Endothelial cell of umbilical vein (primary cell): ENCODE results near the gene CD37.

Experiments used
- EZH2 ChIP-seq: IDR thresholded peaks from 2 replicates; pipeline ENCODE4 v1.6.1; 2012; ENCODE audit warnings: borderline replicate concordance, low read depth, mild to moderate bottlenecking, moderate library complexity, low read length, inconsistent platforms; ENCODE audit not compliant: severe bottlenecking
- FOS ChIP-seq: IDR thresholded peaks from 2 replicates; pipeline ENCODE4 v1.6.1; 2011; ENCODE audit warnings: mild to moderate bottlenecking, low read length, moderate library complexity, borderline replicate concordance; ENCODE audit not compliant: insufficient read depth
- GATA2 ChIP-seq: IDR thresholded peaks from 2 replicates; pipeline ENCODE4 v1.7.0; 2011; ENCODE audit warnings: low read depth, mild to moderate bottlenecking, moderate library complexity, mixed read lengths, low read length; ENCODE audit not compliant: insufficient read length, insufficient read depth
- JUN ChIP-seq: IDR thresholded peaks from 2 replicates; pipeline ENCODE4 v1.6.1; 2011; ENCODE audit warnings: borderline replicate concordance, low read depth; ENCODE audit not compliant: insufficient read length, insufficient read depth
- MYC ChIP-seq: IDR thresholded peaks from one replicate; pipeline ENCODE4 v1.6.1; 2011; ENCODE audit warnings: mild to moderate bottlenecking, low read depth, low read length
- POLR2A ChIP-seq: IDR thresholded peaks from 2 replicates; pipeline ENCODE4 v1.6.1; 2012; ENCODE audit warnings: low read depth, mild to moderate bottlenecking, control low read depth, low read length
- POLR2AphosphoS5 ChIP-seq: IDR thresholded peaks from 2 replicates; pipeline ENCODE4 v1.6.1; 2012; ENCODE audit warnings: low read depth, mild to moderate bottlenecking, control low read depth, low read length, moderate library complexity; ENCODE audit not compliant: insufficient read depth
- TF ChIP-seq, protein P1 (sequence below), 2 donors: IDR thresholded peaks; 1 replicate in 1 of 2; 2 replicates in 1 of 2; pipeline ENCODE4 v1.5.1; 2011; ENCODE audit warnings: low read length in 2 of 2, mild to moderate bottlenecking in 2 of 2, moderate library complexity in 2 of 2, control low read depth in 1 of 2, inconsistent platforms in 1 of 2, low read depth in 1 of 2; ENCODE audit not compliant: insufficient read depth in 1 of 2; ENCODE audit errors: extremely low read depth in 1 of 2
- TF ChIP-seq, protein P2 (sequence below): IDR thresholded peaks from 2 replicates; pipeline ENCODE4 v1.6.1; 2011; ENCODE audit not compliant: insufficient read depth, insufficient read length

DNA sequence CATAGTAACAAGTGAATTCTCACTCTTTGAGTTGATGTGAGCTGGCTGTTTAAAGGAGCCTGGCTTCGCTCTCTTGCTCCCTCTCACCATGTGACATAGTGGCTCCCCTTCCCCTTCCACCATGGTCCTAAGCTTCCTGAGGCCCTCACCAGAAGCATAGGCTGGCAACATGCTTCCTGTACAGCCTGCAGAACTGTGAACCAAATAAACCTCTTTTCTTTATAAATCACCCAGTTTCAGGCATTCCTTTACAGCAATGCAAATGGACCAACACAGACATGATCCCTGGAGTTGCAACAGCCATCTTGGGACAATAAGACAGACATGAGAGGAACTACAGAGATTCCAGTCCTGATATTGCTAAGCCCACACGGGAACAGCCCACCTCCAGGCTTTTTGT, 14.4 kb downstream of the CD37 start:
- TF ChIP-seq GATA2 (no peak), EZH2 (no peak), MYC (no peak), POLR2AphosphoS5 (no peak), POLR2A (no peak), JUN (no peak), FOS (no peak)
- TF ChIP-seq, protein P1, sequence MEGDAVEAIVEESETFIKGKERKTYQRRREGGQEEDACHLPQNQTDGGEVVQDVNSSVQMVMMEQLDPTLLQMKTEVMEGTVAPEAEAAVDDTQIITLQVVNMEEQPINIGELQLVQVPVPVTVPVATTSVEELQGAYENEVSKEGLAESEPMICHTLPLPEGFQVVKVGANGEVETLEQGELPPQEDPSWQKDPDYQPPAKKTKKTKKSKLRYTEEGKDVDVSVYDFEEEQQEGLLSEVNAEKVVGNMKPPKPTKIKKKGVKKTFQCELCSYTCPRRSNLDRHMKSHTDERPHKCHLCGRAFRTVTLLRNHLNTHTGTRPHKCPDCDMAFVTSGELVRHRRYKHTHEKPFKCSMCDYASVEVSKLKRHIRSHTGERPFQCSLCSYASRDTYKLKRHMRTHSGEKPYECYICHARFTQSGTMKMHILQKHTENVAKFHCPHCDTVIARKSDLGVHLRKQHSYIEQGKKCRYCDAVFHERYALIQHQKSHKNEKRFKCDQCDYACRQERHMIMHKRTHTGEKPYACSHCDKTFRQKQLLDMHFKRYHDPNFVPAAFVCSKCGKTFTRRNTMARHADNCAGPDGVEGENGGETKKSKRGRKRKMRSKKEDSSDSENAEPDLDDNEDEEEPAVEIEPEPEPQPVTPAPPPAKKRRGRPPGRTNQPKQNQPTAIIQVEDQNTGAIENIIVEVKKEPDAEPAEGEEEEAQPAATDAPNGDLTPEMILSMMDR (IDR thresholded peaks at IDR 0.05; ENCODE audit: extremely low read depth in 1 of 2, insufficient read depth in 1 of 2, low read depth in 1 of 2, low read length in 2 of 2), result no peak
- TF ChIP-seq, protein P2, sequence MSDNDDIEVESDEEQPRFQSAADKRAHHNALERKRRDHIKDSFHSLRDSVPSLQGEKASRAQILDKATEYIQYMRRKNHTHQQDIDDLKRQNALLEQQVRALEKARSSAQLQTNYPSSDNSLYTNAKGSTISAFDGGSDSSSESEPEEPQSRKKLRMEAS, result no peak
